ENCODE measurements around the gene EXT2.
A peak's percentile ranks its signal among the peaks of the same experiment; 100 is the strongest.

EXT2 gene

GRCh38 chr11:44133335-44133946, 38.0 kb downstream of the EXT2 start:
- DNase-seq (ENCODE audit: low read depth) = peak; percentile 38

- DNase-seq (ENCODE audit: low read depth) = no peak
Measured at GRCh38 chr11:44134625-44135024, 39.1 kb downstream of the EXT2 start.

- DNase-seq (ENCODE audit: low read depth) = no peak
Measured at GRCh38 chr11:44136176-44136945, 40.9 kb downstream of the EXT2 start.

- DNase-seq (ENCODE audit: low read depth) = no peak
Measured at GRCh38 chr11:44137057-44137456, 41.6 kb downstream of the EXT2 start.

GRCh38 chr11:44138286-44138685, 42.8 kb downstream of the EXT2 start:
- no peak for DNase-seq (ENCODE audit: low read depth)

- no peak for DNase-seq (ENCODE audit: low read depth)
Measured at GRCh38 chr11:44138980-44139379, 43.5 kb downstream of the EXT2 start.

GRCh38 chr11:44139565-44140330, 44.3 kb downstream of the EXT2 start:
- no peak for DNase-seq (ENCODE audit: low read depth)

GRCh38 chr11:44140372-44140771, 44.9 kb downstream of the EXT2 start:
- DNase-seq (ENCODE audit: low read depth) = no peak

GRCh38 chr11:44140805-44141204, 45.3 kb downstream of the EXT2 start:
- no peak for DNase-seq (ENCODE audit: low read depth)

- DNase-seq (ENCODE audit: low read depth) = no peak
Measured at GRCh38 chr11:44143987-44144909, 48.8 kb downstream of the EXT2 start.

GRCh38 chr11:44145011-44145775, 49.7 kb downstream of the EXT2 start:
- DNase-seq (ENCODE audit: low read depth) = peak; percentile 10

- no peak for DNase-seq (ENCODE audit: low read depth)
Measured at GRCh38 chr11:44146931-44147330, 51.5 kb downstream of the EXT2 start.

- no peak for DNase-seq (ENCODE audit: low read depth)
Measured at GRCh38 chr11:44147751-44148150, 52.3 kb downstream of the EXT2 start.

- no peak for DNase-seq (ENCODE audit: low read depth)
Measured at GRCh38 chr11:44149651-44150050, 54.2 kb downstream of the EXT2 start.

GRCh38 chr11:44150401-44150800, 54.9 kb downstream of the EXT2 start:
- no peak for DNase-seq (ENCODE audit: low read depth)

GRCh38 chr11:44157019-44157418, 61.5 kb downstream of the EXT2 start:
- DNase-seq (ENCODE audit: low read depth) = no peak

- no peak for DNase-seq (ENCODE audit: low read depth)
Measured at GRCh38 chr11:44158384-44158783, 62.9 kb downstream of the EXT2 start.

GRCh38 chr11:44159848-44160721, 64.6 kb downstream of the EXT2 start:
- no peak for DNase-seq (ENCODE audit: low read depth)

- no peak for DNase-seq (ENCODE audit: low read depth)
Measured at GRCh38 chr11:44162004-44162403, 66.5 kb downstream of the EXT2 start.

- no peak for DNase-seq (ENCODE audit: low read depth)
Measured at GRCh38 chr11:44162662-44163061, 67.2 kb downstream of the EXT2 start.

Data from fibroblast of the conjunctiva (primary cell).